Hepatocyte (in vitro differentiated cells): ENCODE results near the gene VWA8. TPM values are rescaled to one million over a fixed set of nuclear protein-coding genes. Genes with fewer than 3 reads are reported as not detected.

Source experiments
- DNase-seq: peaks from one replicate; pipeline ENCODE4 v3.0.0-alpha.2; 2016; ENCODE audit warnings: low spot score
- H2AFZ ChIP-seq: fragments of 200-600 bp; sonication (generic); 2 replicates; pipeline ENCODE4 v1.6.0; 2016; ENCODE audit warnings: antibody characterized with exemption, mild to moderate bottlenecking
- H3K27ac ChIP-seq: fragments of 200-600 bp; sonication (generic); 2 replicates; pipeline ENCODE4 v1.5.1; 2016; ENCODE audit warnings: mild to moderate bottlenecking
- H3K27me3 ChIP-seq: fragments of 200-600 bp; sonication (generic); 2 replicates; pipeline ENCODE4 v1.6.1; 2016
- H3K36me3 ChIP-seq: fragments of 200-600 bp; sonication (generic); replicated peaks from 2 replicates; pipeline ENCODE4 v1.5.1; 2016; ENCODE audit warnings: low read depth; ENCODE audit not compliant: insufficient read depth
- H3K4me1 ChIP-seq: fragments of 200-600 bp; sonication (generic); 2 replicates; pipeline ENCODE4 v1.5.1; 2016; ENCODE audit warnings: mild to moderate bottlenecking, moderate library complexity; ENCODE audit not compliant: insufficient read depth
- H3K4me2 ChIP-seq: fragments of 200-600 bp; sonication (generic); 2 replicates; pipeline ENCODE4 v1.6.0; 2016
- H3K4me3 ChIP-seq: fragments of 200-600 bp; sonication (generic); 2 replicates; pipeline ENCODE4 v1.5.1; 2016; ENCODE audit warnings: mild to moderate bottlenecking
- H3K79me2 ChIP-seq: fragments of 200-600 bp; sonication (generic); 2 replicates; pipeline ENCODE4 v1.6.0; 2017; ENCODE audit warnings: mild to moderate bottlenecking
- H3K9me2 ChIP-seq: fragments of 200-600 bp; sonication (generic); replicated peaks from 2 replicates; pipeline ENCODE4 v1.6.0; 2017; ENCODE audit warnings: mild to moderate bottlenecking; ENCODE audit not compliant: insufficient read depth
- H3K9me3 ChIP-seq: fragments of 200-600 bp; sonication (generic); 2 replicates; pipeline ENCODE4 v1.5.1; 2016; ENCODE audit warnings: low read depth, mild to moderate bottlenecking
- H4K20me1 ChIP-seq: fragments of 200-600 bp; sonication (generic); 2 replicates; pipeline ENCODE4 v1.6.0; 2016; ENCODE audit warnings: mild to moderate bottlenecking; ENCODE audit not compliant: insufficient read depth, poor library complexity, severe bottlenecking
- EZH2 ChIP-seq: fragments of 200-600 bp; sonication (generic); IDR thresholded peaks from 2 replicates; pipeline ENCODE4 v1.6.1; 2016; ENCODE audit warnings: antibody characterized with exemption, mild to moderate bottlenecking, borderline replicate concordance
- EZH2phosphoT487 ChIP-seq: fragments of 200-600 bp; sonication (generic); IDR thresholded peaks from one replicate; pipeline ENCODE4 v1.6.1; 2018; ENCODE audit warnings: antibody characterized with exemption, mild to moderate bottlenecking, low read depth, moderate library complexity; ENCODE audit not compliant: unreplicated experiment, severe bottlenecking
- WGBS: methylation state at CpG from one replicate; pipeline ENCODE4 v1.1.6; 2016; ENCODE audit warnings: low lambda C conversion rate; ENCODE audit errors: missing lambda C conversion rate; 5-methylcytosine and 5-hydroxymethylcytosine counted together
- polyA plus RNA-seq: library from polyadenylated mRNA; unstranded; fragments of >200 nt; fragmentation: Nextera tagmentation; extraction: Ambion mirVana; gene quantifications from 2 replicates; pipeline ENCODE4 v1.2.1, GENCODE V29; 2016
- total RNA-seq: library from RNA; depleted of rRNA; stranded (reverse); fragments of >200 nt; gene quantifications from 2 replicates; pipeline ENCODE4 v1.2.3, GENCODE V29; 2014
- TF ChIP-seq, protein P1 (sequence below): fragments of 200-600 bp; sonication (generic); IDR thresholded peaks from 2 replicates; pipeline ENCODE4 v1.5.1; 2016; ENCODE audit warnings: antibody characterized with exemption, mild to moderate bottlenecking; ENCODE audit not compliant: poor library complexity

VWA8 gene
- total and polyA plus RNA-seq, 2 experiments from 2014 or later = 4.9 to 19.5 TPM

DNA sequence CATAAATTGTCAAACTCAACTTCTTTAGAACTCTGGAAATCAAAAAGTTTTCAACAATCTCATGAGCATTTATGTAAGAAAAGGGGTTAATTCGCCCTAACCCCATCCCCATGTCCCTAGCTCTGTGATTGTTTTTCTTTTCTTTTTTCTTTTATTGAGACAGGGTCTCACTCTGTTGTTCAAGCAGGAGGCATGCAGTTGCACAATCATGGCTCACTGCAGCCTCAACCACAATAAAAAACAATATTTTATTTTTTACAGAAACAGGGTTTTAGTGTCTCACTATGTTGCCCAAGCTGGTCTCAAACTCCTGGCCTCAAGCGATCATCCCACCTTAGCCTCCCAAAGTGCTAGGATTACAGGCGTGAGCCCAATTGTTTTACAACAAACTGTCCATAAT is 16.7 kb downstream of the VWA8 start:
- Histone ChIP-seq H3K4me2 (no peak overlapping the region), H3K27ac (no peak overlapping the region), H3K4me3 (no peak overlapping the region), H3K27me3 (no peaks in the 10 kb centered on the region), H3K4me1 (no peaks in the 10 kb centered on the region), H4K20me1 (no peaks in the 10 kb centered on the region), H2AFZ (no peak overlapping the region), H3K9me2 (no peaks in the 10 kb centered on the region), H3K36me3 (no peaks in the 10 kb centered on the region), H3K9me3 (peaks cover 3% of the 10 kb centered on the region), H3K79me2 (peaks cover 44% of the 10 kb centered on the region)
- DNase-seq = no peak
- TF ChIP-seq EZH2 = no peak
- TF ChIP-seq EZH2phosphoT487 = no peak
- TF ChIP-seq, protein P1, sequence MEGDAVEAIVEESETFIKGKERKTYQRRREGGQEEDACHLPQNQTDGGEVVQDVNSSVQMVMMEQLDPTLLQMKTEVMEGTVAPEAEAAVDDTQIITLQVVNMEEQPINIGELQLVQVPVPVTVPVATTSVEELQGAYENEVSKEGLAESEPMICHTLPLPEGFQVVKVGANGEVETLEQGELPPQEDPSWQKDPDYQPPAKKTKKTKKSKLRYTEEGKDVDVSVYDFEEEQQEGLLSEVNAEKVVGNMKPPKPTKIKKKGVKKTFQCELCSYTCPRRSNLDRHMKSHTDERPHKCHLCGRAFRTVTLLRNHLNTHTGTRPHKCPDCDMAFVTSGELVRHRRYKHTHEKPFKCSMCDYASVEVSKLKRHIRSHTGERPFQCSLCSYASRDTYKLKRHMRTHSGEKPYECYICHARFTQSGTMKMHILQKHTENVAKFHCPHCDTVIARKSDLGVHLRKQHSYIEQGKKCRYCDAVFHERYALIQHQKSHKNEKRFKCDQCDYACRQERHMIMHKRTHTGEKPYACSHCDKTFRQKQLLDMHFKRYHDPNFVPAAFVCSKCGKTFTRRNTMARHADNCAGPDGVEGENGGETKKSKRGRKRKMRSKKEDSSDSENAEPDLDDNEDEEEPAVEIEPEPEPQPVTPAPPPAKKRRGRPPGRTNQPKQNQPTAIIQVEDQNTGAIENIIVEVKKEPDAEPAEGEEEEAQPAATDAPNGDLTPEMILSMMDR = no peak
- 89% methylated on average over 3 of the region's 3 CpGs for WGBS

DNA sequence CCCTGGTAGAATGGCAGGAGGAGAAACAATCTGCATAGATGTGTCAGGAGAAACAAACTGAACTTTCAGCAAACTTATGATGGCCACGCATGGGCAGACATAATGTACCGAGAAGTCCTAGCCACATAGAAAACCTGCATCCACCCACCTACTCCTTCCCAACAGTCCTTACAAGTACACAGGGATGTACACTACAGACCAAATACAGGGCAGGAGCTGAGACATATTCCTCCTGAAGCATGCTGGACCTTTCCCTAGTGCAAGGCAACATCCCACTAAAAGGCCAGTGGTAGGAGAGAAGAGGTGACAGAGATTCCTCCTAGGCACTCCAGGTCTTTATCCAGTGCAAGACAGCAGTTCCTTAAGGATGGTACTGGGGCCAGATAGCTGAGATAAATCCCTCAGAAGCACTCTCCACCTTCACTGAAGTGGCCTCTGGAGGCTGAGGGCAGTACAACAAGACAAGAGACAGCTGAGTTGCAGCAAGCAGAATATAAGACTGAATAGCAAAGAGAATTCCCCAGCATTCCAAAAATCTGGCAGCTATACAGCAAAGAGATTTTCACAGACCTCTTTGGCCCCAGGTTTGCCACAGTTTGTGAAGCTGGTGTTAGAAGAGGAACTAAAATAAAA is 18.3 kb downstream of the VWA8 start:
- no peak for TF ChIP-seq EZH2phosphoT487
- TF ChIP-seq, protein P1 = peak; percentile 23
- H3K9me2 ChIP-seq = no peaks in the 10 kb centered on the region
- H3K4me3 ChIP-seq = no peak overlapping the region
- H3K79me2 ChIP-seq = peaks cover 41% of the 10 kb centered on the region
- H3K27ac ChIP-seq = no peak overlapping the region
- 100% methylated on average over 2 of the region's 2 CpGs for WGBS
- DNase-seq = peak; percentile 52
- H3K9me3 ChIP-seq = peaks cover 3% of the 10 kb centered on the region
- no peaks in the 10 kb centered on the region for H3K36me3 ChIP-seq
- no peak overlapping the region for H2AFZ ChIP-seq
- no peaks in the 10 kb centered on the region for H3K27me3 ChIP-seq
- H4K20me1 ChIP-seq = no peaks in the 10 kb centered on the region
- H3K4me1 ChIP-seq = no peaks in the 10 kb centered on the region
- no peak overlapping the region for H3K4me2 ChIP-seq

DNA sequence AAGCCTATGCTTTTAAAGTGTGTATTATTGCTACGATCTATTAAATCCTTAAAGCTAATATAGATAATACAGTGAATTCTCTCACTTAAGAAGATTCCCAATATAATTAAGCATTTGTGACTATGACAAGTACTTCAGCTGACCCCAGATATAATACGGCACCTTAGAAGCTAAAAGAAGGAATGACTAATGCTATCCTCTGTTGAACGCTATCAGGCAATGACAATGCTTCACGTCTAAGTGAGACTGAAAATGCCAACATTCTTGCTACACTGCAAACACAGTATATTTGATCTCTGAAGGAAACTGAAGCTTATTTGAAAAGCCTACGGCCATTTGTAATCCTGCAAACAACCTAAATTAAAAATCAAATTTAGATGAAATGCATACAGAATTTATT is 19.7 kb downstream of the VWA8 start:
- Histone ChIP-seq H3K27me3 (no peaks in the 10 kb centered on the region), H3K27ac (no peak overlapping the region), H3K4me2 (no peak overlapping the region), H3K4me1 (no peaks in the 10 kb centered on the region), H3K79me2 (peaks cover 38% of the 10 kb centered on the region), H3K9me3 (no peaks in the 10 kb centered on the region), H3K36me3 (no peaks in the 10 kb centered on the region), H3K9me2 (no peaks in the 10 kb centered on the region), H3K4me3 (no peak overlapping the region), H4K20me1 (no peaks in the 10 kb centered on the region), H2AFZ (no peak overlapping the region)
- TF ChIP-seq EZH2phosphoT487 = no peak
- no peak for TF ChIP-seq EZH2
- TF ChIP-seq, protein P1 = no peak
- 58% methylated on average over 5 of the region's 5 CpGs for WGBS
- DNase-seq = no peak

DNA sequence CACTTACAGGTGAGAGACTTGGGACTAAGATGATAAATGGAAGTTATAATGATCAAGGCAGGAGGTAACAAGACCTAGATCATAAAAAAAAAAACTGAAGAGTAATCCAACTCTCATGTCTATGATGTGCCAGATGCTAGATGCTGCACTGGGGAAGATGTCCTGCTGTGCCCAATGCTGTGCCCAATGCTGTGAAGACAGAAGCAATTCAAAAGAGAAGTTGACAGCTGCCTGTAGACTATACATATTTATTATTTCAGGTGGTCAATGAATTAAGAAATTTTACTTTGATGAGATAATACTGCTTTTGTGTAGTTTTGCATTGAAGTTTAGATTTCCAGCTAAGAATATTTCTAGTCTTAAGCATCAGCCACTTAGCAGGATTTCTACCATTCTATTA is 21.5 kb downstream of the VWA8 start:
- no peak for DNase-seq
- TF ChIP-seq EZH2 = no peak
- TF ChIP-seq EZH2phosphoT487 = no peak
- TF ChIP-seq, protein P1 = no peak
- no peaks in the 10 kb centered on the region for H3K36me3 ChIP-seq
- no peaks in the 10 kb centered on the region for H3K9me3 ChIP-seq
- H2AFZ ChIP-seq = no peak overlapping the region
- H3K9me2 ChIP-seq = no peaks in the 10 kb centered on the region
- no peak overlapping the region for H3K4me3 ChIP-seq
- no peak overlapping the region for H3K27ac ChIP-seq
- H3K27me3 ChIP-seq = no peaks in the 10 kb centered on the region
- H3K79me2 ChIP-seq = peaks cover 39% of the 10 kb centered on the region
- H4K20me1 ChIP-seq = no peaks in the 10 kb centered on the region
- H3K4me1 ChIP-seq = no peaks in the 10 kb centered on the region
- no peak overlapping the region for H3K4me2 ChIP-seq
